ENCODE data around the gene HOXA9.

DNA sequence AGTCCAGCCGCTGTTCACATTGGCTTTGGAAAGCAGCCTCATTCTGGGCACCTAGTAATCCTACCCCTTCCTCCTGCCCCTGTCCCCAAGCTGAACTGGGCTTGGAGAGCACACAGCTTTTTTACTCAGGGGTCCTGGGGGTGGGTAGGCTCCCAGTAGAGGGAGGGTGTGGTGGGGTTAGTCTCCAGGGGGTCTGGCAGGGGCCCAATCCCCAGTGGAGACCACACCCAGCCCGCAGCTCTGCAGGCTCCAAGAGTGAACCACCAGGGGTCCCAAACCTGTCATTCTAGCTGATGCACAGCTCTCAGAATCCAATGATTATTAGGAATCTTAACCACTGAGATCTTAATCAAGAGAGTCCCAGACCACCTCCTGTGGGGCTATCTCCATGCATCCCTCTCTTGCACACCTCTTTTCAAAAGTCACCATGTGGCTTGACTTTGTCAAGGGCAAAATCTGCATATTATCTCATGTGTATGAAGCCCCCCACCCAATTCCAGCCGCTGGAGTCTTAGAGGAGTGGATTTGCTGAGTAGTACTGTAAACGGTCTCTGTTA is 17.0 kb upstream of the HOXA9 start:
- TF ChIP-seq, protein P1, sequence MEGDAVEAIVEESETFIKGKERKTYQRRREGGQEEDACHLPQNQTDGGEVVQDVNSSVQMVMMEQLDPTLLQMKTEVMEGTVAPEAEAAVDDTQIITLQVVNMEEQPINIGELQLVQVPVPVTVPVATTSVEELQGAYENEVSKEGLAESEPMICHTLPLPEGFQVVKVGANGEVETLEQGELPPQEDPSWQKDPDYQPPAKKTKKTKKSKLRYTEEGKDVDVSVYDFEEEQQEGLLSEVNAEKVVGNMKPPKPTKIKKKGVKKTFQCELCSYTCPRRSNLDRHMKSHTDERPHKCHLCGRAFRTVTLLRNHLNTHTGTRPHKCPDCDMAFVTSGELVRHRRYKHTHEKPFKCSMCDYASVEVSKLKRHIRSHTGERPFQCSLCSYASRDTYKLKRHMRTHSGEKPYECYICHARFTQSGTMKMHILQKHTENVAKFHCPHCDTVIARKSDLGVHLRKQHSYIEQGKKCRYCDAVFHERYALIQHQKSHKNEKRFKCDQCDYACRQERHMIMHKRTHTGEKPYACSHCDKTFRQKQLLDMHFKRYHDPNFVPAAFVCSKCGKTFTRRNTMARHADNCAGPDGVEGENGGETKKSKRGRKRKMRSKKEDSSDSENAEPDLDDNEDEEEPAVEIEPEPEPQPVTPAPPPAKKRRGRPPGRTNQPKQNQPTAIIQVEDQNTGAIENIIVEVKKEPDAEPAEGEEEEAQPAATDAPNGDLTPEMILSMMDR (IDR thresholded peaks at IDR 0.05; ENCODE audit: insufficient read depth, low read length): no peak
- TF ChIP-seq POLR2AphosphoS5 (IDR thresholded peaks at IDR 0.05; ENCODE audit: low read depth): no peak
- TF ChIP-seq, protein P2, sequence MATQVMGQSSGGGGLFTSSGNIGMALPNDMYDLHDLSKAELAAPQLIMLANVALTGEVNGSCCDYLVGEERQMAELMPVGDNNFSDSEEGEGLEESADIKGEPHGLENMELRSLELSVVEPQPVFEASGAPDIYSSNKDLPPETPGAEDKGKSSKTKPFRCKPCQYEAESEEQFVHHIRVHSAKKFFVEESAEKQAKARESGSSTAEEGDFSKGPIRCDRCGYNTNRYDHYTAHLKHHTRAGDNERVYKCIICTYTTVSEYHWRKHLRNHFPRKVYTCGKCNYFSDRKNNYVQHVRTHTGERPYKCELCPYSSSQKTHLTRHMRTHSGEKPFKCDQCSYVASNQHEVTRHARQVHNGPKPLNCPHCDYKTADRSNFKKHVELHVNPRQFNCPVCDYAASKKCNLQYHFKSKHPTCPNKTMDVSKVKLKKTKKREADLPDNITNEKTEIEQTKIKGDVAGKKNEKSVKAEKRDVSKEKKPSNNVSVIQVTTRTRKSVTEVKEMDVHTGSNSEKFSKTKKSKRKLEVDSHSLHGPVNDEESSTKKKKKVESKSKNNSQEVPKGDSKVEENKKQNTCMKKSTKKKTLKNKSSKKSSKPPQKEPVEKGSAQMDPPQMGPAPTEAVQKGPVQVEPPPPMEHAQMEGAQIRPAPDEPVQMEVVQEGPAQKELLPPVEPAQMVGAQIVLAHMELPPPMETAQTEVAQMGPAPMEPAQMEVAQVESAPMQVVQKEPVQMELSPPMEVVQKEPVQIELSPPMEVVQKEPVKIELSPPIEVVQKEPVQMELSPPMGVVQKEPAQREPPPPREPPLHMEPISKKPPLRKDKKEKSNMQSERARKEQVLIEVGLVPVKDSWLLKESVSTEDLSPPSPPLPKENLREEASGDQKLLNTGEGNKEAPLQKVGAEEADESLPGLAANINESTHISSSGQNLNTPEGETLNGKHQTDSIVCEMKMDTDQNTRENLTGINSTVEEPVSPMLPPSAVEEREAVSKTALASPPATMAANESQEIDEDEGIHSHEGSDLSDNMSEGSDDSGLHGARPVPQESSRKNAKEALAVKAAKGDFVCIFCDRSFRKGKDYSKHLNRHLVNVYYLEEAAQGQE (IDR thresholded peaks at IDR 0.05; ENCODE audit: insufficient replicate concordance, low read depth): no peak
- no peak for TF ChIP-seq GABPA (IDR thresholded peaks at IDR 0.05; ENCODE audit: low read depth)
